Esophagus squamous epithelium (tissue), 5 donors: ENCODE data around the gene TESK2. TPM values are rescaled to one million over a fixed set of nuclear protein-coding genes. Genes with fewer than 3 reads are reported as not detected.

Experiments used
- DNase-seq: peaks from one replicate; lab custom pipeline; 2025; lab: John Stamatoyannopoulos, UW
- H3K27ac ChIP-seq, 4 donors: fragments of 200-600 bp; sonication (generic); one replicate each; pipeline ENCODE4 v1.5.1; 2016 to 2019; ENCODE audit warnings: mild to moderate bottlenecking in 1 of 4
- H3K27me3 ChIP-seq, 4 donors: fragments of 200-600 bp; sonication (generic); 1 replicate in 3 of 4; 2 replicates in 1 of 4; pipeline versions ENCODE4 v1.5.1 to v1.6.0; 2017 to 2021; ENCODE audit warnings: antibody characterized with exemption in 1 of 4
- H3K36me3 ChIP-seq, 3 donors: fragments of 200-600 bp; sonication (generic); one replicate each; pipeline ENCODE4 v1.5.1; 2016 to 2019
- H3K4me1 ChIP-seq, 3 donors: fragments of 200-600 bp; sonication (generic); one replicate each; pipeline ENCODE4 v1.5.1; 2017 to 2019
- H3K4me3 ChIP-seq, 4 donors: fragments of 200-600 bp; sonication (generic); 1 replicate in 3 of 4; 2 replicates in 1 of 4; pipeline ENCODE4 v1.5.1; 2016 to 2019; ENCODE audit warnings: mild to moderate bottlenecking in 2 of 4, moderate library complexity in 1 of 4
- H3K9me3 ChIP-seq, 3 donors: fragments of 200-600 bp; sonication (generic); one replicate each; pipeline ENCODE4 v1.5.1; 2016 to 2019
- POLR2A ChIP-seq, 4 donors: fragments of 450-650 bp; IDR thresholded peaks; one replicate each; pipeline ENCODE4 v1.6.1; 2017; ENCODE audit warnings: antibody characterized with exemption in 4 of 4, mild to moderate bottlenecking in 4 of 4, moderate library complexity in 3 of 4
- WGBS, 2 donors: methylation state at CpG; one replicate each; pipeline ENCODE4 v1.1.5; 2018; 5-methylcytosine and 5-hydroxymethylcytosine counted together
- intact Hi-C: fragments of 100-400 bp; cut with DNase I; formaldehyde crosslinking; loops from one replicate; pipeline ENCODE4 v1.15.0; 2022
- total RNA-seq, 4 donors: library from RNA; depleted of rRNA; stranded (reverse); fragments of >200 nt; gene quantifications; one replicate each; pipeline ENCODE4 v1.1.0, GENCODE V29; 2016
- TF ChIP-seq, protein P1 (sequence below), 6 experiments: fragments of 450-650 bp in 4 of 6; fragments of 200-600 bp in 2 of 6; sonication (generic) in 2 of 6; IDR thresholded peaks; one replicate each; pipeline ENCODE4 v1.5.1; 2016 to 2019; ENCODE audit warnings: antibody characterized with exemption in 6 of 6, mild to moderate bottlenecking in 4 of 6, moderate library complexity in 4 of 6
- donor health status: DM: yes; HTN: yes; CAD: no.

Gene TESK2
- total RNA-seq, 4 donors from 2014 or later, result 4.2 to 8.4 (median 5.9) TPM

DNA sequence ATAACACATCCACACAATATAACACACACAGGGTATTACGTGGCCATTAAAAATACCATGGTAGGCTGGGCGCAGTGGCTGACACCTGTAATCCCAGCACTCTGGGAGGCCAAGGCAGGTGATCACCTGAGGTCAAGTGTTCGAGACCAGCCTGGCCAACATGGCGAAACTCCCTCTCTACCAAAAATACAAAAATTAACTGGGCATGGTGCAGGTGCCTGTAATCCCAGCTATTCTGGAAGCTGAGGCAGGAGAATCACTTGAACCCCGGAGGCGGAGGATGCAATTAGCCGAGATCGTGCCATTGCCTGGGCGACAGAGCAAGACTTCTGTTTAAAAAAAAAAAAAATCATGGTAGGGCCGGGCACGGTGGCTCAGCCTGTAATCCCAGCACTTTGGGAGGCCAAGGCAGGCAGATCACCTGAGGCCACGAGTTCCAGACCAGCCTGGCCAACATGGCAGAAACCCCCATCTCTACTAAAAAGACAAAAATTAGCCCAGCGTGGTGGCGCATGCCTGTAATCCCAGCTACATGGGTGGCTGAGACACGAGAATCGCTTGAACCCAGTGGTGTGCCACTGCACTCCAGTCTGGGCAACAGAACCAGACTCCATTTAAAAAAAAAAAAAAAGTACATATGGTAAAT lies 188.3 kb downstream of the TESK2 start:
- 80 to 89% methylated on average over 15 of the region's 16 CpGs for WGBS, 2 donors
- intact Hi-C loops, result loop anchor here (5.0 kb wide), 1 partner anchor 290 kb away; the partner anchor contains the start of genes HECTD3 and UROD
- TF ChIP-seq, protein P1, sequence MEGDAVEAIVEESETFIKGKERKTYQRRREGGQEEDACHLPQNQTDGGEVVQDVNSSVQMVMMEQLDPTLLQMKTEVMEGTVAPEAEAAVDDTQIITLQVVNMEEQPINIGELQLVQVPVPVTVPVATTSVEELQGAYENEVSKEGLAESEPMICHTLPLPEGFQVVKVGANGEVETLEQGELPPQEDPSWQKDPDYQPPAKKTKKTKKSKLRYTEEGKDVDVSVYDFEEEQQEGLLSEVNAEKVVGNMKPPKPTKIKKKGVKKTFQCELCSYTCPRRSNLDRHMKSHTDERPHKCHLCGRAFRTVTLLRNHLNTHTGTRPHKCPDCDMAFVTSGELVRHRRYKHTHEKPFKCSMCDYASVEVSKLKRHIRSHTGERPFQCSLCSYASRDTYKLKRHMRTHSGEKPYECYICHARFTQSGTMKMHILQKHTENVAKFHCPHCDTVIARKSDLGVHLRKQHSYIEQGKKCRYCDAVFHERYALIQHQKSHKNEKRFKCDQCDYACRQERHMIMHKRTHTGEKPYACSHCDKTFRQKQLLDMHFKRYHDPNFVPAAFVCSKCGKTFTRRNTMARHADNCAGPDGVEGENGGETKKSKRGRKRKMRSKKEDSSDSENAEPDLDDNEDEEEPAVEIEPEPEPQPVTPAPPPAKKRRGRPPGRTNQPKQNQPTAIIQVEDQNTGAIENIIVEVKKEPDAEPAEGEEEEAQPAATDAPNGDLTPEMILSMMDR (IDR thresholded peaks at IDR 0.05), result no peak
- TF ChIP-seq POLR2A (IDR thresholded peaks at IDR 0.05), result no peak
- Histone ChIP-seq H3K36me3 (no peaks in the 10 kb centered on the region), H3K27me3 (no peaks in the 10 kb centered on the region), H3K9me3 (no peaks in the 10 kb centered on the region), H3K27ac (peak overlapping the region; percentile 91 to 94 (median 92)), H3K4me3 (peak overlapping the region; percentile 67 to 72 (median 69)), H3K4me1 (peaks cover 7 to 19% (median 8%) of the 10 kb centered on the region in 3 donors)
- no peak for DNase-seq

DNA sequence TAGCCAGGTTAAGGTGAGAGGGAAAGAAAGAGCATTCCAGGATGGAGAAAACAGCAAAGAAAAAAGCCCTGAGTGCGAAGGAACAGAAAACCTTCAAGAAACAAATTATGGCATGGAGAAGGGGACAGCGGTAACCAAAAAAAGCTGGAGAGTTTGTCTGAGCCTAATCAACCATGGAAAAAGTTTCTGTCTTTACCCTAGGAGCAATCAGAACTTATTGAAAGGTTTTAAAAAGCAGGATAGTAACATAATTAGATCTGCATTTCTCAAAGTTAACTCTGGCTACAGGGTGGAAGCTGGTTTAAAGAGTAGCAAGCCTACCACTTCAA lies 190.3 kb downstream of the TESK2 start:
- Histone ChIP-seq H3K9me3 (no peaks in the 10 kb centered on the region), H3K27me3 (no peaks in the 10 kb centered on the region), H3K4me3 (no peak overlapping the region), H3K36me3 (no peaks in the 10 kb centered on the region), H3K4me1 (peaks cover 7 to 19% (median 8%) of the 10 kb centered on the region in 3 donors), H3K27ac (no peak overlapping the region)
- intact Hi-C loops, result loop anchor here (5.0 kb wide), 1 partner anchor 288 kb away; the partner anchor contains the start of genes HECTD3 and UROD
- WGBS, 2 donors, result 71 to 73% methylated on average over 2 of the region's 2 CpGs
- no peak for DNase-seq
- TF ChIP-seq, protein P1 (IDR thresholded peaks at IDR 0.05), result no peak
- TF ChIP-seq POLR2A (IDR thresholded peaks at IDR 0.05), result no peak

DNA sequence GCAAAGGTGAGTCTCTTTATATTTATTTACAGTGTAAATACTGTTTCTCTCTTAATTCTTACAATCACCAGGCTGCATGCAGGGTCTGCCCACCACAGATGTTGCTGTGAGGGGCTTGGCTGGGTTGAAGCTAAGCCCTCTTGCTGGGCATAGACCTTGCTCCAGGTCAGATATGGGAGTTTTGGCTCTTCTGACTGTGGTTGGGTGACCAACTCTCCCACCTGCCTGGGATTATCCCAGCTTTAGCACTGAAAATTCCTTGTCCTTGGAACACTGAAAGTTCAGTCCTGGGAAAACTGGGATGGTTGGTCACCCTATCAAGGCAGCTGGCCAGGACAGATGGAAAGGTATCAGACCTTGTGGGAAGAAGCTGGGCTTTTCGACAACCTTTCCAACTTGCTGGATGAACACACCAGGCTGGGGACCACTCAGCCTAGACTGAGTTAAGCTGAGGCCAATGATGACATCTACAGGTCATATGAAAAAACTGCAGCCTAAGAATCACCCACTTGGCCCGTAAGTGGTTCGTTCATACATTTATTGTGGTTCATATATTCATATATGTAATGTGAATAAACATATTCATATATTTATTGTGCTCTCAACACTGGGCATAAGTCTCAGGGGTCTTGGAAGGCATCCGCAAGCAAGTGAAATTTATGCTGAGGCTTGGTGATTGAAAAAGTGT lies 190.8 kb downstream of the TESK2 start:
- no peaks in the 10 kb centered on the region for H3K9me3 ChIP-seq
- H3K4me1 ChIP-seq, result peaks cover 7 to 18% (median 8%) of the 10 kb centered on the region in 3 donors
- no peak for DNase-seq
- H3K4me3 ChIP-seq, result no peak overlapping the region
- no peaks in the 10 kb centered on the region for H3K27me3 ChIP-seq
- intact Hi-C loops, result loop anchor here (5.0 kb wide), 1 partner anchor 288 kb away; the partner anchor contains the start of genes HECTD3 and UROD
- no peaks in the 10 kb centered on the region for H3K36me3 ChIP-seq
- no peak for TF ChIP-seq POLR2A (IDR thresholded peaks at IDR 0.05)
- TF ChIP-seq, protein P1 (IDR thresholded peaks at IDR 0.05), result peak; percentile 50 to 73 (median 66)
- no peak overlapping the region for H3K27ac ChIP-seq
- 8 to 9% methylated on average over 4 of the region's 4 CpGs for WGBS, 2 donors

DNA sequence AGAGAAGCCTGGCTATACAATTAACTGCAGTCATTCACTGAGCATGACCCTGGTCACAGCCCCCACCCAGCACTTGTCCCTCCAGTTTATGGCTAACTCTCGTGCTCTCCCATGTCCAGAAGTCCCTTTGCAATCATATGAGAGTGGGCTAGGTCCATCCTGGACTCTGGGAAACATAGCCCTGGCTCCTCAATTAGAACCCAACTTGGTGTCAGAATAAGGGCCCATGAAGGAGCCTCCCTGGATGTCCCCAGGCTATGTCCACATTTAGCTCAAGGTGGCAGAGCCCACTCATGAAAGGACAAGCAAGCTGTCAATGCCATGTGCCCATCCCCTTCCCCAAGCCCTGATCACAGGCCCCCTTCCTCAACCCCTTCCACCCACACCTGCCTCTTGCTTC lies 191.7 kb downstream of the TESK2 start:
- no peak overlapping the region for H3K27ac ChIP-seq
- intact Hi-C loops, result no loop called here
- peaks cover 1 to 10% (median 2%) of the 10 kb centered on the region in 3 donors for H3K4me1 ChIP-seq
- no peaks in the 10 kb centered on the region for H3K27me3 ChIP-seq
- DNase-seq, result no peak
- no peak overlapping the region for H3K4me3 ChIP-seq
- no peaks in the 10 kb centered on the region for H3K36me3 ChIP-seq
- 70 to 71% methylated on average over 1 of the region's 1 CpG for WGBS, 2 donors
- H3K9me3 ChIP-seq, result no peaks in the 10 kb centered on the region
- no peak for TF ChIP-seq POLR2A (IDR thresholded peaks at IDR 0.05)
- TF ChIP-seq, protein P1 (IDR thresholded peaks at IDR 0.05), result no peak
